T-helper 2 cell treated with Interferon-gamma antibody and Interleukin-4, amounts not matched to agents 100 ng/mL and 5 ng/mL, for 36 hours (primary cell): ENCODE data around the gene SLCO4A1. TPM values are rescaled to one million over a fixed set of nuclear protein-coding genes. Genes with fewer than 3 reads are reported as not detected.
"Not testable (repeated sequence)": the region's sequence is repeated elsewhere in the genome, so short reads cannot be mapped to it uniquely, and the experiment has no call there.

Experiments used
- intact Hi-C: fragments of 100-400 bp; cut with micrococcal nuclease; formaldehyde crosslinking; loops from one replicate; pipeline ENCODE4 v1.15.1; 2023
- total RNA-seq: library from RNA; stranded (reverse); gene quantifications from 2 replicates; pipeline ENCODE4 v1.2.3, GENCODE V29; 2022

SLCO4A1 gene
- total RNA-seq, 1 donor from 2014 or later: 57.2 TPM

- intact Hi-C loops: loop anchor here (5.0 kb wide), 2 partner anchors 170 to 320 kb away; partner anchors contain the start of gene ADRM1
Observed at GRCh38 chr20:62622178-62622876, 20.0 kb upstream of the SLCO4A1 start.

- intact Hi-C loops: loop anchor here (5.0 kb wide), 2 partner anchors 169 to 321 kb away; partner anchors contain the start of gene ADRM1
Observed at GRCh38 chr20:62622877-62623487, 19.3 kb upstream of the SLCO4A1 start.

GRCh38 chr20:62623488-62624324 is 18.6 kb upstream of the SLCO4A1 start:
- intact Hi-C loops: loop anchor here (1.0 to 5.0 kb wide), 4 partner anchors 19 to 321 kb away; partner anchors contain the start of genes ADRM1 and SLCO4A1

GRCh38 chr20:62624325-62624690 is 18.0 kb upstream of the SLCO4A1 start:
- intact Hi-C loops: loop anchor here (1.0 to 5.0 kb wide), 4 partner anchors 18 to 322 kb away; partner anchors contain the start of genes ADRM1 and SLCO4A1

- intact Hi-C loops: loop anchor here (1.0 to 5.0 kb wide), 4 partner anchors 17 to 323 kb away; partner anchors contain the start of genes ADRM1 and SLCO4A1
Observed at GRCh38 chr20:62624719-62625453, 17.4 kb upstream of the SLCO4A1 start.

GRCh38 chr20:62625516-62625915 is 16.8 kb upstream of the SLCO4A1 start:
- intact Hi-C loops: loop anchor here (2.0 kb wide), 1 partner anchor 25 kb away; no protein-coding TSS in a partner anchor

- intact Hi-C loops: loop anchor here (2.0 kb wide), 1 partner anchor 25 kb away; no protein-coding TSS in a partner anchor
Observed at GRCh38 chr20:62625921-62626547, 16.3 kb upstream of the SLCO4A1 start.

- intact Hi-C loops: not testable (repeated sequence)
Observed at GRCh38 chr20:62627425-62627824, 14.9 kb upstream of the SLCO4A1 start.

GRCh38 chr20:62627901-62628612 is 14.2 kb upstream of the SLCO4A1 start:
- intact Hi-C loops: no loop called here

GRCh38 chr20:62628691-62629090 is 13.6 kb upstream of the SLCO4A1 start:
- intact Hi-C loops: no loop called here

- intact Hi-C loops: no loop called here
Observed at GRCh38 chr20:62629864-62630470, 12.3 kb upstream of the SLCO4A1 start.

GRCh38 chr20:62631336-62632308 is 10.7 kb upstream of the SLCO4A1 start:
- intact Hi-C loops: no loop called here

GRCh38 chr20:62632575-62633090 is 9.7 kb upstream of the SLCO4A1 start:
- intact Hi-C loops: no loop called here

GRCh38 chr20:62633598-62634329 is 8.5 kb upstream of the SLCO4A1 start:
- intact Hi-C loops: no loop called here

- intact Hi-C loops: no loop called here
Observed at GRCh38 chr20:62634330-62634967, 7.9 kb upstream of the SLCO4A1 start.

- intact Hi-C loops: no loop called here
Observed at GRCh38 chr20:62635232-62635631, 7.1 kb upstream of the SLCO4A1 start.

GRCh38 chr20:62635852-62636251 is 6.5 kb upstream of the SLCO4A1 start:
- intact Hi-C loops: no loop called here
